ENCODE measurements around the gene PILRA. TPM values are rescaled to one million over a fixed set of nuclear protein-coding genes. Genes with fewer than 3 reads are reported as not detected.

Gene PILRA
- total and polyA plus RNA-seq, 2 of the 13 experiments (the other 11 are each of a cell fraction or from before 2014, with no cell fraction given): 0.13 to 1.3 TPM

- TF ChIP-seq ZNF407 (CRISPR knock-in tag; IDR thresholded peaks at IDR 0.05; ENCODE audit: not compliant biosample characterization): no peak
- TF ChIP-seq ADNP (CRISPR knock-in tag; IDR thresholded peaks at IDR 0.05): no peak
- no peak for TF ChIP-seq RFX3 (CRISPR knock-in tag; IDR thresholded peaks at IDR 0.05)
- peak; percentile 94 for TF ChIP-seq ZNF143 (CRISPR knock-in tag; IDR thresholded peaks at IDR 0.05)
- no peak; the same call in 1 of the 2 replicates for TF ChIP-seq NFE2L1 (CRISPR knock-in tag; IDR thresholded peaks at IDR 0.05; ENCODE audit: borderline replicate concordance)
- peak; percentile 51 for TF ChIP-seq CREB1 (IDR thresholded peaks at IDR 0.05)
- TF ChIP-seq CREB1 (CRISPR knock-in tag; IDR thresholded peaks at IDR 0.05): peak; percentile 84
- no peak; the same call in none of the 2 replicates for TF ChIP-seq ZSCAN9 (CRISPR knock-in tag; IDR thresholded peaks at IDR 0.05; ENCODE audit: borderline replicate concordance)
- no peak for TF ChIP-seq ZMYM2 (CRISPR knock-in tag; IDR thresholded peaks at IDR 0.05)
- TF ChIP-seq IKZF5 (CRISPR knock-in tag; IDR thresholded peaks at IDR 0.05): peak; percentile 57; the same call in 1 of the 2 replicates
- TF ChIP-seq KDM2A (CRISPR knock-in tag; IDR thresholded peaks at IDR 0.05; ENCODE audit: borderline replicate concordance, low read depth): peak; percentile 86
- TF ChIP-seq ARNTL (CRISPR knock-in tag; IDR thresholded peaks at IDR 0.05): peak; percentile 53; the same call in 1 of the 2 replicates
- TF ChIP-seq SP4 (CRISPR knock-in tag; IDR thresholded peaks at IDR 0.05): peak; percentile 61
- TF ChIP-seq ZNF101 (CRISPR knock-in tag; IDR thresholded peaks at IDR 0.05; ENCODE audit: borderline replicate concordance, low read depth): no peak; the same call in 1 of the 2 replicates
- no peak for TF ChIP-seq EZH2 (conservative IDR thresholded peaks at IDR 0.05; ENCODE audit: low read depth, low read length)
- TF ChIP-seq ATF6 (CRISPR knock-in tag; conservative IDR thresholded peaks at IDR 0.05): no peak; the same call in 1 of the 2 replicates
- TF ChIP-seq IRF2 (CRISPR knock-in tag; IDR thresholded peaks at IDR 0.05): no peak; the same call in none of the 2 replicates
- TF ChIP-seq FOXA3 (CRISPR knock-in tag; IDR thresholded peaks at IDR 0.05): peak; percentile 57; the same call in 1 of the 2 replicates
- TF ChIP-seq JUND (CRISPR knock-in tag; IDR thresholded peaks at IDR 0.05): no peak; the same call in 1 of the 2 replicates
Observed at GRCh38 chr7:100428199-100428966, 55.1 kb downstream of the PILRA start, which contains the start of gene ZCWPW1 (continued).

Data from HepG2 (cell line).